IMR-90 (cell line): ENCODE measurements around the gene TMC3. TPM values are rescaled to one million over a fixed set of nuclear protein-coding genes. Genes with fewer than 3 reads are reported as not detected.

ENCODE experiments used
- ATAC-seq: fragments of 200-7000 bp; cut with Tn5 transposase; 2 replicates; pipeline ENCODE4 v1.9.1; 2020; ENCODE audit warnings: low read depth, mild to moderate bottlenecking, moderate library complexity
- BruUV-seq: library from RNA; stranded (reverse); fragments of 400-500 nt; replicated peaks from 2 replicates; lab custom pipeline; 2021; lab: Mats Ljungman, UMichigan
- CTCF ChIA-PET: fragments of 300-600 bp; formaldehyde crosslinking; extraction: SDS; loops from one replicate; lab custom pipeline; 2021; ENCODE audit warnings: antibody characterized with exemption; lab: Yijun Ruan, JAX
- POLR2A ChIA-PET: fragments of 300-600 bp; sonication (Branson Sonifier 250); formaldehyde crosslinking; loops from one replicate; lab custom pipeline; 2022; ENCODE audit warnings: antibody characterized with exemption; ENCODE audit not compliant: unreplicated experiment; lab: Charles Lee
- DNase-seq: peaks from one replicate; pipeline ENCODE4 v3.0.0; 2013
- H2AFZ ChIP-seq: replicated peaks from 2 replicates; pipeline ENCODE3; 2013; ENCODE audit warnings: low read length, mild to moderate bottlenecking; ENCODE audit not compliant: poor library complexity
- H2AK5ac ChIP-seq: 2 replicates; pipeline ENCODE4 v1.6.1; 2013; ENCODE audit warnings: low read depth, low read length, inconsistent platforms
- H2AK9ac ChIP-seq: replicated peaks from 2 replicates; pipeline ENCODE3; 2013; ENCODE audit warnings: mild to moderate bottlenecking, low read depth, low read length, moderate library complexity; ENCODE audit not compliant: poor library complexity
- H2BK120ac ChIP-seq: 2 replicates; pipeline ENCODE4 v1.6.1; 2013; ENCODE audit warnings: low read depth, low read length, inconsistent platforms
- H2BK15ac ChIP-seq: 3 replicates; pipeline ENCODE4 v1.6.1; 2013; ENCODE audit warnings: low read depth, low read length, inconsistent platforms
- H2BK20ac ChIP-seq: 2 replicates; pipeline ENCODE4 v1.6.1; 2013; ENCODE audit warnings: low read depth, mild to moderate bottlenecking, inconsistent platforms, low read length, moderate library complexity
- H2BK5ac ChIP-seq: 2 replicates; pipeline ENCODE4 v1.6.1; 2013; ENCODE audit warnings: mild to moderate bottlenecking, low read depth, low read length, inconsistent platforms; ENCODE audit not compliant: poor library complexity, severe bottlenecking
- H3K14ac ChIP-seq: replicated peaks from 2 replicates; pipeline ENCODE4 v1.6.1; 2013; ENCODE audit warnings: low read depth, low read length, inconsistent platforms
- H3K18ac ChIP-seq: 2 replicates; pipeline ENCODE4 v1.6.1; 2013; ENCODE audit warnings: low read depth, low read length, control low read depth
- H3K23ac ChIP-seq: 2 replicates; pipeline ENCODE4 v1.6.1; 2013; ENCODE audit warnings: low read depth, low read length, inconsistent platforms
- H3K27ac ChIP-seq: 2 replicates; pipeline ENCODE4 v1.5.1; 2013; ENCODE audit warnings: mild to moderate bottlenecking, control low read depth, low read length; ENCODE audit not compliant: insufficient read depth
- H3K27me3 ChIP-seq: 2 replicates; pipeline ENCODE4 v1.6.1; 2013; ENCODE audit warnings: low read length; ENCODE audit not compliant: control insufficient read depth, insufficient read depth
- H3K36me3 ChIP-seq: 2 replicates; pipeline ENCODE4 v1.6.1; 2013; ENCODE audit warnings: low read length, mixed read lengths; ENCODE audit not compliant: control insufficient read depth, insufficient read depth
- H3K4ac ChIP-seq: 2 replicates; pipeline ENCODE4 v1.6.1; 2013; ENCODE audit warnings: low read depth, low read length, inconsistent platforms
- H3K4me1 ChIP-seq: 2 replicates; pipeline ENCODE4 v1.6.1; 2013; ENCODE audit warnings: low read length, mixed read lengths; ENCODE audit not compliant: control insufficient read depth, insufficient read depth
- H3K4me2 ChIP-seq: 2 replicates; pipeline ENCODE4 v1.6.1; 2013; ENCODE audit warnings: low read depth, mild to moderate bottlenecking, control low read depth, low read length, moderate library complexity
- H3K4me3 ChIP-seq: 2 replicates; pipeline ENCODE4 v1.5.1; 2013; ENCODE audit warnings: low read depth, mild to moderate bottlenecking, control low read depth, low read length, moderate library complexity; ENCODE audit not compliant: insufficient read depth
- H3K56ac ChIP-seq: 2 replicates; pipeline ENCODE4 v1.6.1; 2013; ENCODE audit warnings: low read length, inconsistent platforms; ENCODE audit not compliant: insufficient read depth; ENCODE audit errors: extremely low read depth
- H3K79me1 ChIP-seq, 2 experiments: 2 replicates each; pipeline ENCODE4 v1.6.1; 2013; ENCODE audit warnings: low read length in 2 of 2, inconsistent platforms in 1 of 2, low read depth in 1 of 2
- H3K9ac ChIP-seq: 2 replicates; pipeline ENCODE4 v1.6.1; 2013; ENCODE audit warnings: low read depth, low read length, control low read depth
- H3K9me1 ChIP-seq: 2 replicates; pipeline ENCODE4 v1.6.1; 2013; ENCODE audit warnings: low read length, inconsistent platforms; ENCODE audit not compliant: insufficient read depth
- H3K9me3 ChIP-seq: 2 replicates; pipeline ENCODE4 v1.6.1; 2013; ENCODE audit warnings: low read length; ENCODE audit not compliant: control insufficient read depth, insufficient read depth
- H4K20me1 ChIP-seq: 2 replicates; pipeline ENCODE4 v1.6.1; 2013; ENCODE audit warnings: low read length, inconsistent platforms; ENCODE audit not compliant: insufficient read depth
- H4K5ac ChIP-seq: 2 replicates; pipeline ENCODE4 v1.6.1; 2013; ENCODE audit warnings: mild to moderate bottlenecking, low read depth, low read length, control low read depth
- H4K8ac ChIP-seq, 2 experiments: 2 replicates each; pipeline ENCODE4 v1.6.1; 2013; ENCODE audit warnings: low read depth in 2 of 2, low read length in 2 of 2, control low read depth in 1 of 2, inconsistent platforms in 1 of 2
- H4K91ac ChIP-seq: 2 replicates; pipeline ENCODE4 v1.6.1; 2013; ENCODE audit warnings: low read depth, low read length, inconsistent platforms; ENCODE audit not compliant: insufficient read depth
- CEBPB ChIP-seq: IDR thresholded peaks from 2 replicates; pipeline ENCODE4 v1.6.1; 2012; ENCODE audit warnings: low read depth, low read length, improper control_type of control experiment
- FOS ChIP-seq: fragments of 150-350 bp; IDR thresholded peaks from 2 replicates; pipeline ENCODE4 v1.6.1; 2016; ENCODE audit warnings: low read depth, low read length
- MAZ ChIP-seq: IDR thresholded peaks from 2 replicates; pipeline ENCODE4 v1.6.1; 2012; ENCODE audit warnings: low read depth, mild to moderate bottlenecking, low read length, improper control_type of control experiment, moderate library complexity, borderline replicate concordance
- MXI1 ChIP-seq: IDR thresholded peaks from 2 replicates; pipeline ENCODE4 v1.6.1; 2012; ENCODE audit warnings: low read depth, mild to moderate bottlenecking, low read length, moderate library complexity, borderline replicate concordance
- NFE2L2 ChIP-seq: fragments of 150-350 bp; IDR thresholded peaks from 2 replicates; pipeline ENCODE4 v1.6.1; 2016; ENCODE audit warnings: low read depth, mild to moderate bottlenecking, low read length
- RAD21 ChIP-seq: IDR thresholded peaks from 2 replicates; pipeline ENCODE4 v1.6.1; 2012; ENCODE audit warnings: low read length, improper control_type of control experiment
- RFX5 ChIP-seq: IDR thresholded peaks from 2 replicates; pipeline ENCODE4 v1.8.0; 2012; ENCODE audit warnings: low read depth, mild to moderate bottlenecking, low read length, moderate library complexity
- SMC3 ChIP-seq: fragments of 150-350 bp; IDR thresholded peaks from 2 replicates; pipeline ENCODE4 v1.6.1; 2016; ENCODE audit warnings: low read depth, mild to moderate bottlenecking, antibody characterized with exemption, low read length, moderate library complexity
- WGBS, 2 experiments: methylation state at CpG; one replicate each; pipeline versions ENCODE4 v1.1.5 to v1.1.7; 2013; ENCODE audit warnings: missing lambda C conversion rate in 2 of 2; ENCODE audit not compliant: insufficient read length in 1 of 2; ENCODE audit errors: extremely low coverage in 2 of 2; 5-methylcytosine and 5-hydroxymethylcytosine counted together
- dilution Hi-C: fragments of 300-500 bp; cut with HindIII; formaldehyde crosslinking; loops from one replicate; pipeline ENCODE4 v1.14.3; 2018; ENCODE audit warnings: low sequenced_read_pairs; ENCODE audit not compliant: unreplicated experiment
- in situ Hi-C: fragments of 300-500 bp; cut with MboI; formaldehyde crosslinking; loops from 3 replicates; pipeline ENCODE4 v1.14.3; 2019; ENCODE audit warnings: low sequenced_read_pairs, inconsistent platforms, mixed read lengths
- intact Hi-C: fragments of 100-400 bp; cut with micrococcal nuclease; formaldehyde crosslinking; loops from 2 replicates; pipeline ENCODE4 v1.10.0; 2022
- polyA plus RNA-seq, 3 experiments: library from polyadenylated mRNA; depleted of rRNA; stranded (reverse); fragments of >200 nt; gene quantifications; 2 replicates each; pipeline ENCODE4 v1.2.3, GENCODE V29; 2012; ENCODE audit warnings: low replicate concordance in 1 of 3
- total RNA-seq: library from RNA; depleted of rRNA; stranded (reverse); fragments of >200 nt; gene quantifications from 2 replicates; pipeline ENCODE4 v1.2.3, GENCODE V29; 2012
- TF ChIP-seq, protein P1 (sequence below): fragments of 150-350 bp; IDR thresholded peaks from 2 replicates; pipeline ENCODE4 v1.6.1; 2017; ENCODE audit warnings: mild to moderate bottlenecking, antibody characterized with exemption, low read length, low read depth
- TF ChIP-seq, protein P2 (sequence below): fragments of 150-350 bp; IDR thresholded peaks from 2 replicates; pipeline ENCODE4 v1.6.1; 2016; ENCODE audit warnings: low read depth, mild to moderate bottlenecking, low read length, moderate library complexity, borderline replicate concordance

The TMC3 gene
- total and polyA plus RNA-seq, 2 of the 4 experiments (the other 2 are of a cell fraction): not detected

DNA sequence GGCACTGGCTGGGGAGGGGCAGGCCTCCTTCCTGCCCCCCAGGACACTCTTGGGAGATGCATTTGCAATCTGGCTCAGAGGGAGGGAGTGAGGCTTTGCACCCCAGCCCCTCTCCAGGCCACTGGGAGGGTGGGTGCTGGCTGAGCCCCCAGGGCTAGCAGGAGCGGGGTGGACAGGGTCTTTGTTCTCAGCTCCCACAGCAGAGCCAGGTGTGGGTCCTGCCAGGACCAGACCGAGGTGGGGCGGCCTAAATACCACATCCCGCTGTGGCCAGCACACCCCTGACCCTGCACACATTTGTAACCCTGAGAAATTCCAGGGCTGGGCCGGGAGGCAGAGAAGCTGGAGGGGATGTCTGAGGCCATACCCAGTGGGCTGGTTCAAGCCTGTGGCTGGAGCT is 91.1 kb downstream of the TMC3 start (continued):
- TF ChIP-seq, protein P1, sequence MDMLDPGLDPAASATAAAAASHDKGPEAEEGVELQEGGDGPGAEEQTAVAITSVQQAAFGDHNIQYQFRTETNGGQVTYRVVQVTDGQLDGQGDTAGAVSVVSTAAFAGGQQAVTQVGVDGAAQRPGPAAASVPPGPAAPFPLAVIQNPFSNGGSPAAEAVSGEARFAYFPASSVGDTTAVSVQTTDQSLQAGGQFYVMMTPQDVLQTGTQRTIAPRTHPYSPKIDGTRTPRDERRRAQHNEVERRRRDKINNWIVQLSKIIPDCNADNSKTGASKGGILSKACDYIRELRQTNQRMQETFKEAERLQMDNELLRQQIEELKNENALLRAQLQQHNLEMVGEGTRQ: no peak
- TF ChIP-seq NFE2L2: no peak
- TF ChIP-seq RFX5: no peak
- no peak for TF ChIP-seq FOS

DNA sequence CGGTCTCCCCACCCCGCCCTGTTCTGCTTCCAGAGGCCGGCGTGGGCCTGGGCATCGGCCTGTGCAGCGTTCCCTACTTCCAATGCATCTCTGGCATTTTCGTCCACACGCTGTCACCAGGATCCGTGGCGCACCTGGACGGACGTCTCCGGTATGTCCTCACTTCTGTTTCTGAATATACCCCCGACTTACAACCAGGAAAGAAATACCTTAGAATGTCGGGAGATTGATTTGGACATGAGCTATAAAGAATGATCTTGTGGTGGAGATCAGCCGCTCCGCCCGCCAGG is 91.5 kb downstream of the TMC3 start:
- dilution Hi-C loops (no loop called here), in situ Hi-C loops (loop anchor here (5.0 kb wide), 1 partner anchor 120 kb away; no protein-coding TSS in a partner anchor), intact Hi-C loops (no loop called here)
- no peak overlapping the region for H2AK9ac ChIP-seq
- no peak overlapping the region for H2AK5ac ChIP-seq
- peaks cover 27% of the 10 kb centered on the region; the same call in 1 of the 2 replicates for H3K36me3 ChIP-seq
- H3K27me3 ChIP-seq: no peaks in the 10 kb centered on the region
- H3K23ac ChIP-seq: no peak overlapping the region
- no peaks in the 10 kb centered on the region for H3K79me1 ChIP-seq
- no peak overlapping the region for H3K4me2 ChIP-seq
- H2BK120ac ChIP-seq: no peak overlapping the region
- no peak overlapping the region for H3K14ac ChIP-seq
- no peaks in the 10 kb centered on the region for H3K9me1 ChIP-seq
- H3K4me3 ChIP-seq: no peak overlapping the region
- H4K5ac ChIP-seq: no peak overlapping the region
- TF ChIP-seq SMC3 (no peak), CEBPB (no peak), MXI1 (no peak), RAD21 (no peak), MAZ (no peak)
- TF ChIP-seq, protein P2, sequence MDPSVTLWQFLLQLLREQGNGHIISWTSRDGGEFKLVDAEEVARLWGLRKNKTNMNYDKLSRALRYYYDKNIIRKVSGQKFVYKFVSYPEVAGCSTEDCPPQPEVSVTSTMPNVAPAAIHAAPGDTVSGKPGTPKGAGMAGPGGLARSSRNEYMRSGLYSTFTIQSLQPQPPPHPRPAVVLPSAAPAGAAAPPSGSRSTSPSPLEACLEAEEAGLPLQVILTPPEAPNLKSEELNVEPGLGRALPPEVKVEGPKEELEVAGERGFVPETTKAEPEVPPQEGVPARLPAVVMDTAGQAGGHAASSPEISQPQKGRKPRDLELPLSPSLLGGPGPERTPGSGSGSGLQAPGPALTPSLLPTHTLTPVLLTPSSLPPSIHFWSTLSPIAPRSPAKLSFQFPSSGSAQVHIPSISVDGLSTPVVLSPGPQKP: no peak
- no peak overlapping the region for H3K9ac ChIP-seq
- no peaks in the 10 kb centered on the region; the same call in 1 of the 2 replicates for H3K9me3 ChIP-seq
- H3K4me1 ChIP-seq: no peaks in the 10 kb centered on the region; the same call in 1 of the 2 replicates
- no TSS peak for BruUV-seq
- H4K8ac ChIP-seq: no peak overlapping the region
- no peak overlapping the region for H2BK20ac ChIP-seq
- H3K27ac ChIP-seq: no peak overlapping the region
- H3K56ac ChIP-seq: no peak overlapping the region
- DNase-seq (no peak), ATAC-seq (no peak)
- no peak overlapping the region for H3K18ac ChIP-seq
- H3K4ac ChIP-seq: no peak overlapping the region
- no peak overlapping the region for H4K91ac ChIP-seq
- ChIA-PET CTCF (interaction anchor here (0.8 to 1.5 kb wide), 2 partner anchors 8 to 16 kb away, joined by 4 read pairs; no protein-coding TSS in a partner anchor), POLR2A (no interaction called here)
- WGBS, 2 experiments: 97% methylated on average over 4 of the region's 18 CpGs; no CpG with 5 or more reads in 1 of the 2 experiments
- H2AFZ ChIP-seq: no peak overlapping the region
- H4K20me1 ChIP-seq: no peaks in the 10 kb centered on the region
- H2BK5ac ChIP-seq: no peak overlapping the region
- H2BK15ac ChIP-seq: no peak overlapping the region
